ENCODE measurements around the gene MMP15.
"Not testable (repeated sequence)": the region's sequence is repeated elsewhere in the genome, so short reads cannot be mapped to it uniquely, and the experiment has no call there.

The MMP15 gene

DNA sequence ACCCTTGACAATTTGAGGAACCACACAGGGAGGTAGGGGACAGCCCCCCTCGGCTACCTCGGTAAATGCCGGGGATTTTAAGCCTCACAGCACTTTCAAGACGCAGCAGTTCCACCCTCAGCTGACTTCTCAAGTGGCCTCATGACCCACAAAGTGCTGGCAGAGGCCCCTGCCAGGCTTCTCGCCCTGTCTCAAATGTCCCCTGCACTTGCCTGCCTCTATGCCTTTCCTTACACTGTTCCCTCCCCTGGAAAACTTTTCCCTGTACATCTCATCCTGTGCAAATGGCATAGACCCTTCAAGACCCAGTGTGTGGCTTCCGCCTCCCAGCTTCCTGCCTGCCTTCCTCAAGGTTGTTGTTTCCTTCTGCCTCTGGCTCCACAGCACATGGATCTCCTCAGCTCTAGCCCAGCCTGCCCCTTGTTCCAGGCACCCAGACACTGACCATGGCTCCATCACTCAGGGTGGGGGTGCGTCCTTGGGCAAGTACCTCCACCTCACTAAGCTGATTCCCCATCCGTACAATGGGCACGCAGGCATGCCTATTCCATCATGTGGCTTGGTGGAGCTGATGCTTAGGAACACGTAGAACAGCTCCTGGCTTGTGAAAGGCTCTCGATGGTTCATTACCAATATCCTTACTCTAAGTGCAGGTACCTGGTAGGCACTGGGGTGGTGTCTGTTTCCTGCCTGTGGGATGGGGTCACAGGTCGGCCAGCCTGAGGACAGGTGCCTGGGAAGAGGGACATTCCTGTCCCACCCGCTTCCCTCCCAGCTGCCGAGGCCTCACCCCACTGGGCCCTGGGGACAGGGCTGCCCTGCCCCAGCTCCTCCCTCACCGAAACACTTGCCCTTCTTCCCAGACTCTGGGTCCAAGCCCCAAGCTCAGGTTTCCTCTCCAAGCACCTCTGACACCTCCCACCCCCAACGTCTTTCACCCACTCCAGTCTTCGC lies 24.0 kb downstream of the MMP15 start:
- DNase-seq: no peak

DNA sequence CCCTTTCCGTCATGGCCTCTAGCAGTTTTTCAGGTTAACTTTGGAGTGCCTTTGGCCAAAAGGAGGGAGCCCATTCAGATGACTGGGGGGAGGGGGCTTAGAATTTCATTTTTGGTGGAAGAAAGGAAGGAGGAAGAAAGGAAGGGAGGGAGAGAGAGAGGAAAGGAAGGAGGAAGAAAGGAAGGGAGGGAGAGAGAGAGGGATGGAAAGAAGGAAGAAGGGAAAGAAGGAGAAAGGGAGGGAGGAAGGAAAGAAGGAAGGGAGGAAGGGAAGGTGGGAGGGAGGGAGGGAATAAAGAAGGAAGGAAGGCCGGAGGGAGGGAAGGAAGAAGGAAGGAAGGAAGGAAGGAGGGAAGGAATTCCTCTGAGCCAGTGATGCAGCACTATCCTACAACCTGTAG lies 25.7 kb downstream of the MMP15 start:
- no peak for DNase-seq

DNA sequence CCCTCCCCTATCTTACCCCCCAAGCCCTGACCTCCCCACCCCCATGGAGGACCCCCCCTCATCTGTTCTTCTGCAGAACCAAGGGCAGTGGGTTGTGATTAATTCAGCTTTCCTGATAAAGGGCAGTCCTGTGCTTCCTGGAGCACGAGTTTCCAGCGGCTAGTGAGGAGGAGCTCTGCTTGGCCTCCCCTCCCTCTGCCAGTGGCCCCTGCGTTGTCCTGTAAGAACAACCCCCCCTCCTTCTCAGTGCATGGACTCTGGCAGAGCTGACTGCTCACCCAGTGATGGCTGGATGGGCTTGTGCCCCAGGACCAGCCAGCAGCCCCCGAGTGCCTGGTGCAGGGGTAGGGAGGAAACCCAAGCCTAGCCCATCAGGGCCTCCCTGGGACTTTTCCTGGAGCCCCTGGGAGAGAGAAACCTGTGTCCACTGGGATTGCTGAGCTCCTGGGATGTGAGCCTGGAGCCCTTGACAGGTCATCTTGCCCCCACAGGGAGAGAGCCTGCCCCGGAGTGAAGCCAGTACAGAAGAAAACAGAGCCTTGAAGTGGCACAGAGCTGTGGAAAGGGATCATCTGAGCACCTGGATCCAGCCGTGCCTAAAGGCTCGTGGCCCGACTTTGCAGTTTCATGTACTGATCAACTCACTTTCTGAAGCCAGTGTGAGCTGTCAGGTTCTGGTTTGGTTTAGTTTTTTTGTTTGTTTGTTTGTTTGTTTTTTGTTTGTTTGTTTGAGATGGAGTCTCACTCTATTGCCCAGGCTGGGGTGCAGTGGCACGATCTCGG lies 26.5 kb downstream of the MMP15 start:
- no peak for DNase-seq

DNA sequence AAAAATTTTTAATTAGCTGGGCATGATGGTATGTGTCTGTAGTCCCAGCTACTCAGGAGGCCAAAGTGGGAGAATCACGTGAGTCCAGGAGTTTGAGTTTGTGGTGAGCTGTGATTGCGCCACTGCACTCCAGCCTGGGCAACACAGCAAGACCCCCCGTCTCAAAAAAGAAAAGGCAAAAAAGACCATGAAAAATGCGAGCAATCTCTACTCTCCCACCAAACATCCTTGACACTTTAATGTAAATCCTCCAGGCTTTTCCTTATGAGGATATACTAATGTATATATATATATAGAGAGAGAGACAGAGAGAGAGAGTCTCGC lies 28.1 kb downstream of the MMP15 start:
- no peak for DNase-seq

DNA sequence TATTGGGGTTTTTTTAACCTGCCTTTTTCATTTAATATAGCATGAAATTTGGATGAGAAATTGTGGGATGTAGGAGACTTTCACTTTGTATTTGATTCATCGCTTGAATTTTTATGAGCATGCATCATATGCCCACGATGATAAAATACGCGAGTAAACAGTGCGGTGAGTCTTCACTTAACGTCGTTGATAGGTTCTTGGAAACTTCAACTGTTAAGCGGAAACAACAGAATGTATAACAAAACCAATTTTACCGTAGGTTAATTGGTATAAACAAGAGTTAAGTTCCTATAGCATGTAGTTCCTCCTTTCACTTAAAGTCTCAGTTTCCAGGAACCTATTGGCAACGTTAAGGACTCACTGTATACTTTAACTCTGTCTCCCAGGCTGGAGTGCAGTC lies 28.7 kb downstream of the MMP15 start:
- no peak for DNase-seq

DNA sequence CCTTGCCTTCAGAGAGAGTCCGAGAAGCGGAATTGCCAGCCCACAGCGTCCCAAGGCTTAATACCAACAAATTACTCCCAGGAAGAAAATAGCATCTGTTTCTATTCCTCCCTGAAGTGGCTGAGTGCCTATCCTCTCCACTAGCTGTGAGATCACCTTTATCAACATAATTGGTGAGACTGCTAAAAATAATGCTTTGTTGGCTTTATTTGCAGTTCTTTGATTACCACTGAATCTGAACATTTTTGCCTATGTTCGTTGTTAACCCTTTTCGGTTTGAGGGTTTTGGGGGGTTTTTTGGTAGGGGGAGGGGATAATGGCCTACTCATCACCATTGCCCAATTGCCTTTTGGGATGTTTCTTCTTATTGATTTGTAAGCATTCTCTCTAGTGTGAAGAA lies 31.0 kb downstream of the MMP15 start:
- DNase-seq: no peak

DNA sequence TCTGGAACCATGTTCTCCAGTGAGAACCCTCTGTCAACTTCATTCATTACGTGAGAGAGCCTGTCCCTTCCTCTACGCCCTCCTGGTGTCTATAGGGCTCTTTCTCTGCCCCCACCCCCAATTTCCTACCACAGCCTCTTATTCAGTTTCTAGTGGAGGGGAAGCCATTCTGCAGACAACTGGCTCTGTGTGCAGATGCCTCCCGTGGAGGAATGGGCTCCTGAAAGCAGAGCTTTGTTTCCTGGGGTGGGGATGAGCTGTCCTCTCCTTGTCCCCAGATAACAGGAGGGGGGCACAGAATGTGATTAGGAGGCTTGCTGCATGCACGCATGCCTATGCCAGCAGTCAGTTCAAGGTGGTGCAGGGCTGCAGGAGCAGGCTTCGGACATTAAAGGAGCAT lies 31.6 kb downstream of the MMP15 start:
- DNase-seq: no peak

DNA sequence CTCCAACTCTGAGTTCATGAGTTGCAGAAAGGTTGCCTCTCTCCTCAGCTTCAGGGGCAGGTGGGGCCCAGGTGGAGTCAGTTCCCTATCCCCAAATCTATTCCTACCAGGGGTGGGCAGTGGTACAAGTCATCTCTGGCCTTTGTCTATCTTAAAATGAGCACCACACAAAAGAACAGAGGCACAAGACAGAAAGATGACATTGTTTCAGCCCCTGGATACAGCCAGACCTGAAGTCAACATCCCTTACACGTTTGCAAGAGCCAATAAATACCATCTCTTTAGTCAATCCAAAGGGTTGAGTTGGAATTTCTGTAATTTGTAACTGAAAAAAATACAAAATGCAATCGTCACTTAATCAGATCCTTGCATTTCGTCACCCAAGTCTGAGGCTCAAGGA lies 32.2 kb downstream of the MMP15 start:
- no peak for DNase-seq

DNA sequence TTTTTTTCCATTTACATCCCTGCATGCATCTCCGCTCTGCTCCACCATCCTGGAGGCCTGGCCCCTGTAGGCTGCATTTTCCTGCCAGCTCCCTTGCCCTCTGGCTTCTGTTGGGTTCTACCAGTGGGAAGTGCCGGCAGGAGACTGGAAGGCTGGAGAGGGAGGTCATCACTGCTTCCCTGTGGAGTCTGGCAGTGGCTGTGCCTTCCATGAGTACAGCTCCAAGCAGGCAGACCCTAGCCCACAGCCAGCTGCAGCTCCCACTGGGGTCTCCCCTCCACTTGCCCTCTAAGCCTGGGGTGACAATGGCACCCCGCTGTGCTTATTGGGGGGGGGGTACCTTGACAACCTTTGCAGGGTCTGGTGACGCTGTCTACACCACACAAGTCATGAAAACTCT lies 37.3 kb downstream of the MMP15 start:
- no peak for DNase-seq

DNA sequence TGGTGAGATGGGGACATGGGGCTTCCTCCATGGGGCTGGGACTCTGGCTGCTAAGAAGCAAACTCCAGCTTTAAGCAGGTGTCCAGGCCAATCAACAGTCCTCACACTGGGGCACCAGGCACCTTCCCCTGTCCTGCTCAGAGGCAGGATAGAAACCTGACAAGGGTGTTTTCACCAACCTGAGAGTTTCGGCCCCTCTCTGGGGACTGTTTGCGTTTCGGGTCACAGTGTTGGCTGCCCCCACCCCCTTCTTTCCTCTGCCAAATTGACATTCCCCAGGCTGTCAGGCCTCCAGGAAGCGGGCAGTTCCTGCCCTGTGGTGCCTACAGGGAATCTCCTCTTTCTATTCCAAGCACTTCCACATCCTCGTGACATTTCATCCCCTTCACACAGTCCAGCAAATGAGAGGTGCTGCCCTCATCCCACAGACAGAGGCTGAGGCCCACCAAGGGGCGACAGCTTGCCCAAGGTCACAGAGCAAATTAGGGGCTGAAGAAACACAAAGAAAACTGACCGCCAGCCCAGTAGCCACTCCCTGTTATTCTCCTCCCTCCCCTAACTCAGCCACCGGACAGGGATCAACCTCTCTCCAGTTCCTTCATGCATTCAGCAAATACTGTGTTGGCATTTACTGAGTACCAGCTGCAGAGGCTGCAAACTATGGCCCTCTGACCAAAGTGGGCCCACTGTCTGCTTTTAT lies 38.0 kb downstream of the MMP15 start:
- no peak for DNase-seq

DNA sequence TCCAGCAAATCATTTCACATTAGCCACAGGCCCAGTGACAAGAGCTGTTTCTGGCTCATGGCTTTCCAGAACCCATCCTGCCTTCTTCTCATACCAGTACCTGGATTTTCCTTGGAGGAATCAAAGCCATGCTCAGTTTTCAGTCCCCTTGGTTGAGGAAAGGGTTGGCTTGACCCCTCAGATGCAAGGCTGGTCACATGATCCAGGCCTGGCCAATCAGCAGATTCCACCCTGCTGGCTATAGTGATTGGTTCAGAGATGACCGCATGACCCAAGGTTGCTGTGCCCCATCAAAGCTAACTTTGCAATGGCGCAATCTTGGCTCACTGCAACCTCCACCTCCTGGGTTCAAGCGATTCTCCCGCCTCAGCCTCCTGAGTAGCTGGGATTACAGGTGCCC lies 45.0 kb downstream of the MMP15 start:
- no peak for DNase-seq

DNA sequence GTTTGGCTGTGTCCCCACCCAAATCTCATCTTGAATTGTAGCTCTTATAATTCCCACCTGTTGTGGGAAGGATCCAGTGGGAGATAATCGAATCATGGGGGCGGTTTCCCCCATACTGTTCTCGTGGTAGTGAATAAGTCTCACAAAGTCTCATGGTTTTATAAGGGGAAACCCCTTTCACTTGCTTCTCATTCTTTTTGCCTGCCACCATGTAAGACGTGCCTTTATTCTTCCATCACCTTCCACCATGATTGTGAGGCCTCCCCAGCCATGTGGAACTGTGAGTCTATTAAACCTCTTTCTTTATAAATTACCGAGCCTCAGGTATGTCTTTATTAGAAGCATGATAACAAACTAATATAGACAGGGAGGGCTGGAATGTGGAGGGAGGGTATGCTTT lies 46.6 kb downstream of the MMP15 start:
- DNase-seq: not testable (repeated sequence)

DNA sequence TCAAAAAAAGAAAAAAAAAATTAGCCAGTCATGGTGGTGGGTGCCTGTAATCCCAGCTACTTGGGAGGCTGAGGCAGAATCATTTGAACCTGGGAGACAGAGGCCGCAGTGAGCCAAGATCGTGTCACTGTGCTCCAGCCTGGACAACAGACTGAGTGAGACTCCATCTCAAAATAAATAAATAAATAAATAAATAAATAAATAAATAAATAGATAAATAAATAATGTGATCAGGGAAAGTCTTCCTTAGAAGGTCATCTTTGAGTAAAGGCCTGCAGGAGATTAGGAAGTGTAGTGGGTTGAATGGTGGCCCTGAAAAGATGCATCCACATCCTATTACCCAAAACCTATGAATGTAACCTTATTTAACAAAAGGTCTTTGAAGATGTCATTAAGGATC lies 47.5 kb downstream of the MMP15 start:
- DNase-seq: not testable (repeated sequence)

DNA sequence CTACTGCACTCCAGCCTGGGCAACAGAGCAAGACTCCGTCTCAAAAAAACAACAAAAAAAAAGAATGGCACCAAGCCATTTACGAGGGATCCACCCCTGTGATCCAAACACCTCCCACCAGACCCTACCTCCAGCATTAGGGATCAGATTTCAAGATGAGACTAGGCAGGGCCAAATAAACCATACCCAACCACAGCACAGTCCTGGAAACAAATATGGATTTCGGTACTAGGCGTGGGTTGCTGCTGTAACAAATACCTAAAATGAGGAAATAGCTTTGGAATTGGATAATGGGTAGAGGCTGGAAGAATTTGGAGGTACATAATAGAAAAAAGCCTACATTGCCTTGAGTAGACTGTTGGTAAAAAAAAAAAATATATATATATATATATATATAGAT lies 49.1 kb downstream of the MMP15 start:
- no peak for DNase-seq

DNA sequence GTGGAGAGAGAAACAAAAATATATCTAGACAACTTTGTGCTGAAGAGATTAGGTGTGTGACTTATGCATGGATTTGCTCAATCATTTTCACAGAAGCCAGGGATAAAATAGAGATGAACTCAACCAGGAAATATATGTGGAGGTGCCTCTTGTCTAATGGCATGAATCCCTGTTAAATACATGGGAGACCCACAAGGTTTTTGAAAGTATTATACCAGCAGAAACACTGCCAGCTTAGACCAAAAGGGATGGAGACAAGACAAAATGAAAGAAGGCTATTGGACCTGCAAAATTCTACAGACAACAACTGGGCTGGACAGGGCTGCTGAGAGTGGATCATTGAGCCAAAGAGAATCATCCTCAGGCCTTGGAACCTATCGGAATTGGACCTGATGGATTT lies 51.0 kb downstream of the MMP15 start:
- DNase-seq: no peak

DNA sequence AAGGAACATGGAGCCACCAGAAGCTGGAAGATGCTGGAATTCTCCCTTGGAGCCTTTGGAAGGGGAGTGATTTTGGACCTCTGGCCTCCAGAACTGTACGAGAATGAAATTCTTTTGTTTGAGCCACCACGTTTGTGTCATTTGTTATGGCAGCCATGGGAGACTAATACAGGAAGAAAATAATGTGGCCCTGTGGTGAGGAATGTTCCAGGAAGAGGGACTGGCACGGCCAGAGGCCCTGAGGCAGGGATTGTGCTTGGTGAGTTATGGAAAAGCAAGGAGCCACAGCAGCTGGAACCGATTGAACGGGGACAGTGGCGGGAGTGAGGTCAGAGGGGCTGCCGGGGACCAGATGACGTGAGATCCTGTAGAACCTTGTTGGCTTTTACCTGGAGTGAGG lies 52.2 kb downstream of the MMP15 start:
- no peak for DNase-seq

DNA sequence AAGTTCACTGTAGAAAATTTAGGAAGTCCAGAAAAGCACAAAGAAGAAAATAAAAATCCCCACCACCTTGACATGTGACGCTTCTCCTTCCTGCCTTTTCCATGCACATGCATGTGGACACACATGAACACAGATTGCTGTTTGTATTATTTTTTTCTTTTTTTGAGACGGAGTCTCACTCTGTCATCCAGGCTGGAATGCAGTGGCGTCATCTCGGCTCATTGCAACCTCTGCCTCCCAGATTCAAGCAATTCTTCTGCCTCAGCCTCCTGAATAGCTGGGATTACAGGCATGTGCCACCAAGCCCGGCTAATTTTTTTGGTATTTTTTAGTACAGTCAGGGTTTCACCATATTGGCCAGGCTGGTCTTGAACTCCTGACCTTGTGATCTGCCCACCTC lies 55.1 kb downstream of the MMP15 start:
- not testable (repeated sequence) for DNase-seq

DNA sequence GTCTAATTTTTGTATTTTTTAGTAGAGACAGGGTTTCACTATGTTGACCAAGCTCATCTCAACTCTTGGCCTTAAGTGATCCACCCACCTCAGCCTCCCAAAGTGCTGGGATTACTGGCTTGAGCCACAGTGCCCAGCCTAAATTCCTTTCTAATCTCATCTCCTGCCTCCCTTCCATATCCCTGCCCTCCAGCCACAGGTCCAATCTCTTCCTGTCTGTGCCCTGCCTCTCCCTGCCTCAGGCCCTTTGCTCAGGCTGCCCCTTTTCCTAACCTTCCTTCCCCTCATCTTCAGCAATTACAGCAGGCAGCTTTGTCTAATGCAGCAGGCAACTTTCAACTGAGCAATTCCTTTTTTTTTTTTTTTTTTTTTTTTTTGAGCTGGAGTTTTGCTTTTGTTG lies 56.8 kb downstream of the MMP15 start:
- no peak for DNase-seq

DNA sequence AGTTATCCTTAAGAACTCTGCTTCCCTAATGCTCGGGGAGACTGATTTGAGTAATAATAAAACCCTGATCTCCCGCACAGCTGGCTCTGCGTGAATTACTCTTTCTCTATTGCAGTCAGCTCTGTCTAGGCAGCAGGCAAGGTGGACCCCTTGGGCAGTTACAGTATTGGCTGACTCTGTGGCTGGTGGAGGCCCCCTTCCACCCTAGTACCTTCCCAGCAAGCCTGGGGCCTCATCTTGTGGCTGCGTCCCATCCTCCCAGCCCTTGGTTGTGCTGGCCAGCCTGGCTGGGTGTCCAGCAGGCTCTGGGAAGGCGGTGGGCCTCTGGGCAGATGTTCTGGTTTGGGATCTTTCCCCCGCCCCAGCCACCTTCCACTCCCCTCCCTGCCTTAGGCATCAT lies 59.1 kb downstream of the MMP15 start:
- no peak for DNase-seq

DNA sequence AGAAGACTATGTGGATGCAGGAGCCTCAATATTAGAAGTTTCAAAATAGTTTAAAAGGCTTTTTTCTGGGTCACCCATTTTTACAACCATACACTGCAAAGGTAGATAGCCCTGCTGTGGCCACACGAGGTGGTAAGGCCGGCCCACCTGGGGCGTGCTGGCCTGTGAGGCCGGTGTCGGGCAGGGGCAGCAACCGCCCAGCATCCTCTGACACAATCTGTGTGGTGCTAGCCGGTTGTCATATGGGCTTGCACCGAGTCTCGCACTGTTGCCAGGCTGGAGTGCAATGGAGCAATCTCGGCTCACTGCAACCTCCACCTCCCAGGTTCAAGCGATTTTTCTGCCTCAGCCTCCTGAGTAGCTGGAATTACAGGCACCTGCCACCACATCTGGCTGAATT lies 59.6 kb downstream of the MMP15 start:
- DNase-seq: no peak

DNA sequence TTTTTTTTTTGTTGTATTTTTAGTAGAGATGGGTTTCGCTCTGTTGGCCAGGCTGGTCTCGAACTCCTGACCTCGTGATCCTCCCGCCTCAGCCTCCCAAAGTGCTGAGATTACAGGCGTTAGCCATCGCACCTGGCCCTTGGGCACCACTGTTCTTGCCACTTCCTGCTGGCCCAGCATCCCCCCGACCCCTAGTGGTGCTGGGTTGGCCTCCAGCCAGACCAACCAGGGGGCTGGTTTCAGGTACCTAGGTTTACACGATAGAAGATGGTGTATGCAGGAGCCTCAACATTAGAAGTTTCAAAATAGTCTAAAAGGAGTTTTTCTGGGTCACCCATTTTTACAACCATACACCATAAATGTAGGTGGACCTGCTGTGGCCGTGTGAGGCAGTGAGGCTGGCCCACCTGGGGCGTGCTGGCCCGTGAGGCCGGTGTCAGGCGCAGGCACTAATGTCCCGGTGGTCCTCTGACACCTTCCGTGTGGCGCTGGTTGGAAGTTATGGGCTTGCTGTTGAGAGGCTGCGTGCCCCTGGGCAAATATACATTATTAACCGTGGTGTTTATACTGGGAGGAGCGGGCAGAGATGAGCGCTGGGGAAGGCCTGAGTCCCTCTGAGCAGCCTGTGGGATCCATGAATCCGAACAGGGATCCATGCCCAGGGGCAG lies 60.2 kb downstream of the MMP15 start:
- no peak for DNase-seq

DNA sequence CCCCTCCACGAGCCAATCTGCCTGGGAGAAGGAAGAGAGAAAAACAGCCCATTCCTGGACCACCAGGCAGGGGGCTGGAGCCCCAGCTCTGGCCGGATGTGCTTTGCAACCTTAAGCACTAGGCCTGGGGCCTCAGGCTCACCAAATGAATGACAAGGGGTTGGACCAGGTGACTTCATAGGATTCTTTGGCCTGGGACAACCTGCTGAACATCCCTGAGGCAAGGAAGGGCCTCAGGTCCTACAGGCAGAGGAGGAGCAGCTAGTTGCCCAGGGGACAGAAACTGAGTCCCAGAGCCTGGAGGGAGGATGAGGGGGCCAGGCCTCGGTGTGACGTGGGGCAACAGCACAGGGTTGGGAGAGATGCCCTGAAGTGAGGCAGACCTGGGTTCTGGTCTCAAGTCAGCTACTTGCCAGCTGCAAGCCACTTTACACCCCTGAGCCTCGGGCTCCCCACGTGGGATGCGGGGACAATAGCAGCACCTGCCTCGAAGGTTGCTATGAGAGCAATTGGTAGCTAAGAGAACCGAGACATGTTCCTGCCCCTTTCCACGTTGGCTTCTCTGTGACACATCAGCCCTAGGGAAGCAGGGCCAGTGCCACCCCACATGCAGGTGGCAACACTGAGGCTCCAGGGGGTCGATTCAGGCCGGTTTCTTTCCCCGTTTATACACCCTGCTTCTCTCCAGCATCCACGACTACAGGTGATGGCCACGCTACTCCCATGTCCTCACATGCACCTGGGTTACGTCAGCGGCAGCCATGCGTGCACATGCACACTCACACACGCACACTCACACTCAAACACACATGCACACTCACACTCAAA lies 61.0 kb downstream of the MMP15 start:
- no peak for DNase-seq
